Mesenchymal stem cell (in vitro differentiated cells and primary cell): Measurements from ENCODE around the gene SSC5D. TPM values are rescaled to one million over a fixed set of nuclear protein-coding genes. Genes with fewer than 3 reads are reported as not detected.

Experiments used
- DNase-seq: peaks from one replicate; pipeline ENCODE4 v3.0.0-alpha.2; 2013
- H2AFZ ChIP-seq: one replicate; pipeline ENCODE4 v1.6.1; 2013; ENCODE audit warnings: low read depth, mild to moderate bottlenecking, control low read depth, inconsistent platforms, low read length, moderate library complexity
- H2AK5ac ChIP-seq: 2 replicates; pipeline ENCODE4 v1.6.1; 2013; ENCODE audit warnings: low read length, moderate library complexity, mild to moderate bottlenecking, inconsistent platforms; ENCODE audit not compliant: severe bottlenecking
- H2BK120ac ChIP-seq: one replicate; pipeline ENCODE4 v1.6.1; 2013; ENCODE audit warnings: low read depth, mild to moderate bottlenecking, inconsistent platforms, low read length, moderate library complexity
- H2BK12ac ChIP-seq, 2 experiments: one replicate each; pipeline ENCODE4 v1.6.1; 2013; ENCODE audit warnings: inconsistent platforms in 2 of 2, low read length in 2 of 2, mild to moderate bottlenecking in 2 of 2, moderate library complexity in 2 of 2, control low read depth in 1 of 2
- H2BK15ac ChIP-seq: one replicate; pipeline ENCODE4 v1.6.1; 2013; ENCODE audit warnings: mild to moderate bottlenecking, low read depth, inconsistent platforms; ENCODE audit not compliant: poor library complexity, severe bottlenecking
- H2BK5ac ChIP-seq: 2 replicates; pipeline ENCODE4 v1.6.1; 2013; ENCODE audit warnings: low read depth, mild to moderate bottlenecking, low read length, control low read depth, inconsistent platforms; ENCODE audit not compliant: poor library complexity, severe bottlenecking
- H3K14ac ChIP-seq, 2 experiments: one replicate each; pipeline ENCODE4 v1.6.1; 2013; ENCODE audit warnings: inconsistent platforms in 2 of 2, low read length in 2 of 2, control low read depth in 1 of 2, mild to moderate bottlenecking in 1 of 2, moderate library complexity in 1 of 2
- H3K18ac ChIP-seq, 2 experiments: one replicate each; pipeline ENCODE4 v1.6.1; 2013; ENCODE audit warnings: inconsistent platforms in 2 of 2, low read length in 2 of 2, control low read depth in 1 of 2, low read depth in 1 of 2, mild to moderate bottlenecking in 1 of 2
- H3K23ac ChIP-seq, 2 experiments: one replicate each; pipeline ENCODE4 v1.6.1; 2013; ENCODE audit warnings: inconsistent platforms in 2 of 2, low read length in 2 of 2, mild to moderate bottlenecking in 2 of 2, moderate library complexity in 2 of 2, control low read depth in 1 of 2
- H3K27ac ChIP-seq: 2 replicates; pipeline ENCODE4 v1.5.1; 2013; ENCODE audit warnings: mild to moderate bottlenecking, moderate library complexity, low read length, control low read depth, inconsistent platforms; ENCODE audit not compliant: poor library complexity, severe bottlenecking
- H3K27me3 ChIP-seq, 2 experiments: 2 replicates each; pipeline versions ENCODE4 v1.6.1 to v1.7.0; 2013; ENCODE audit warnings: low read length in 2 of 2, mild to moderate bottlenecking in 2 of 2, moderate library complexity in 2 of 2, control low read depth in 1 of 2, inconsistent platforms in 1 of 2; ENCODE audit not compliant: control insufficient read depth in 1 of 2, insufficient read depth in 1 of 2
- H3K36me3 ChIP-seq, 2 experiments: 2 replicates each; pipeline versions ENCODE4 v1.6.1 to v1.7.0; 2013; ENCODE audit warnings: low read length in 2 of 2, control low read depth in 1 of 2, inconsistent platforms in 1 of 2, low read depth in 1 of 2, mild to moderate bottlenecking in 1 of 2; ENCODE audit not compliant: insufficient read depth in 2 of 2, control insufficient read depth in 1 of 2
- H3K4ac ChIP-seq, 2 experiments: one replicate each; pipeline ENCODE4 v1.6.1; 2013; ENCODE audit warnings: inconsistent platforms in 2 of 2, low read length in 2 of 2, mild to moderate bottlenecking in 2 of 2, moderate library complexity in 2 of 2, control low read depth in 1 of 2, low read depth in 1 of 2
- H3K4me1 ChIP-seq: 2 replicates; pipeline ENCODE4 v1.6.1; 2013; ENCODE audit warnings: low read depth, low read length, control low read depth; ENCODE audit not compliant: control insufficient read depth, insufficient read depth
- H3K4me2 ChIP-seq: 2 replicates; pipeline ENCODE4 v1.6.1; 2013; ENCODE audit warnings: low read length, mild to moderate bottlenecking, inconsistent platforms; ENCODE audit not compliant: poor library complexity, severe bottlenecking
- H3K4me3 ChIP-seq, 2 experiments: 2 replicates each; pipeline versions ENCODE4 v1.5.1 to v1.7.0; 2013; ENCODE audit warnings: low read length in 2 of 2, mild to moderate bottlenecking in 2 of 2, control low read depth in 1 of 2, low read depth in 1 of 2; ENCODE audit not compliant: insufficient read depth in 1 of 2
- H3K79me1 ChIP-seq: replicated peaks from 2 replicates; pipeline ENCODE4 v1.6.1; 2013; ENCODE audit warnings: mild to moderate bottlenecking, control low read depth, low read length, inconsistent platforms; ENCODE audit not compliant: poor library complexity, severe bottlenecking
- H3K9ac ChIP-seq: 2 replicates; pipeline ENCODE4 v1.7.0; 2013; ENCODE audit warnings: mild to moderate bottlenecking, low read length, moderate library complexity
- H3K9me3 ChIP-seq: 2 replicates; pipeline ENCODE4 v1.7.0; 2013; ENCODE audit warnings: mild to moderate bottlenecking, low read length; ENCODE audit not compliant: control insufficient read depth
- H4K8ac ChIP-seq: one replicate; pipeline ENCODE4 v1.6.1; 2013; ENCODE audit warnings: inconsistent platforms, mild to moderate bottlenecking, low read length, moderate library complexity
- H4K91ac ChIP-seq: one replicate; pipeline ENCODE4 v1.6.1; 2013; ENCODE audit warnings: mild to moderate bottlenecking, low read length, inconsistent platforms
- WGBS: methylation state at CpG from one replicate; pipeline ENCODE4 v1.1.7; 2013; ENCODE audit warnings: mixed read lengths; 5-methylcytosine and 5-hydroxymethylcytosine counted together
- polyA plus RNA-seq, 2 experiments: library from polyadenylated mRNA; stranded (reverse); fragments of 200-250 nt; gene quantifications; one replicate each; pipeline ENCODE4 v1.2.3, GENCODE V29; 2013

The SSC5D gene
- polyA plus RNA-seq (2013, experiment 1 of 2) = 29.2 TPM
- polyA plus RNA-seq (2013, experiment 2 of 2) = 27.1 TPM

- H2BK5ac ChIP-seq = peak within 1 kb of the TSS; percentile 66
These were observed at the start of gene SSC5D for GRCh38 chr19:55487924-55488687. TSS of gene SSC5D (plus strand) at chr19:55488436. CDS start at chr19:55488590, 154 bp downstream.

GRCh38 chr19:55439052-55439451 is 49.2 kb upstream of the SSC5D start:
- Histone ChIP-seq H3K4me3 (no peak overlapping the region), H2BK12ac (no peak overlapping the region), H2BK15ac (no peak overlapping the region), H3K9me3 (no peaks in the 10 kb centered on the region), H2AK5ac (no peak overlapping the region), H2AFZ (no peak overlapping the region), H2BK5ac (no peak overlapping the region), H3K23ac (no peak overlapping the region), H3K14ac (no peak overlapping the region), H3K4me2 (no peak overlapping the region), H3K9ac (no peak overlapping the region), H3K79me1 (no peaks in the 10 kb centered on the region), H4K91ac (no peak overlapping the region), H3K36me3 (peaks cover 0 to 2% of the 10 kb centered on the region in 2 experiments), H3K27ac (no peak overlapping the region), H3K4ac (no peak overlapping the region), H3K4me1 (peaks cover 22% of the 10 kb centered on the region), H3K27me3 (peaks cover 51 to 68% of the 10 kb centered on the region in 2 experiments), H3K18ac (no peak overlapping the region), H4K8ac (no peak overlapping the region), H2BK120ac (no peak overlapping the region)
- no peak for DNase-seq
- 57% methylated on average over 5 of the region's 5 CpGs for WGBS

More at GRCh38 chr19:55487924-55488687, at the start of gene SSC5D:
- H3K4me1 ChIP-seq = peaks cover 72% of the 10 kb centered on the region
- peak within 1 kb of the TSS; percentile 67 for H3K4me2 ChIP-seq
- H3K4ac ChIP-seq = peak within 1 kb of the TSS; percentile 88 to 89
- H2AK5ac ChIP-seq = peak within 1 kb of the TSS; percentile 91
- peak within 1 kb of the TSS; percentile 89 for H2BK120ac ChIP-seq
- peaks cover 3 to 55% of the 10 kb centered on the region in 2 experiments for H3K36me3 ChIP-seq
- H4K91ac ChIP-seq = peak within 1 kb of the TSS; percentile 95
- H3K79me1 ChIP-seq = peaks cover 16% of the 10 kb centered on the region
- no peaks in the 10 kb centered on the region for H3K9me3 ChIP-seq
- peak within 1 kb of the TSS; percentile 95 for H3K27ac ChIP-seq
- H2BK15ac ChIP-seq = peak within 1 kb of the TSS; percentile 96
- DNase-seq = no peak
- peak within 1 kb of the TSS; percentile 92 to 95 for H2BK12ac ChIP-seq
- peak within 1 kb of the TSS; percentile 86 for H4K8ac ChIP-seq
- WGBS = 2% methylated on average over 9 of the region's 21 CpGs
- peak within 1 kb of the TSS; percentile 88 to 92 for H3K18ac ChIP-seq
- peak within 1 kb of the TSS in 1 of 2 experiments; percentile 88 for H3K14ac ChIP-seq
- H3K4me3 ChIP-seq = peak within 1 kb of the TSS; percentile 34 to 78
- H3K27me3 ChIP-seq = no peaks in the 10 kb centered on the region
- H3K9ac ChIP-seq = peak within 1 kb of the TSS; percentile 89
- H2AFZ ChIP-seq = no peak within 1 kb of the TSS
- peak within 1 kb of the TSS in 1 of 2 experiments; percentile 35 for H3K23ac ChIP-seq

- Histone ChIP-seq H2BK5ac (no peak overlapping the region), H4K8ac (no peak overlapping the region), H3K18ac (no peak overlapping the region), H2BK120ac (no peak overlapping the region), H3K14ac (no peak overlapping the region), H3K23ac (no peak overlapping the region), H3K27me3 (peaks cover 65 to 74% of the 10 kb centered on the region in 2 experiments), H3K4me3 (no peak overlapping the region), H3K4me1 (peaks cover 17% of the 10 kb centered on the region), H3K4me2 (no peak overlapping the region), H2AFZ (no peak overlapping the region), H3K9ac (no peak overlapping the region), H2BK15ac (no peak overlapping the region), H4K91ac (no peak overlapping the region), H2AK5ac (no peak overlapping the region), H3K9me3 (no peaks in the 10 kb centered on the region), H3K4ac (no peak overlapping the region), H3K36me3 (peaks cover 0 to 2% of the 10 kb centered on the region in 2 experiments), H3K79me1 (no peaks in the 10 kb centered on the region), H2BK12ac (no peak overlapping the region), H3K27ac (no peak overlapping the region)
- 7% methylated on average over 26 of the region's 39 CpGs for WGBS
- no peak for DNase-seq
These were observed 47.7 kb upstream of the SSC5D start for GRCh38 chr19:55440411-55441105.

GRCh38 chr19:55441319-55441691 is 46.9 kb upstream of the SSC5D start:
- Histone ChIP-seq H2BK5ac (no peak overlapping the region), H3K79me1 (no peaks in the 10 kb centered on the region), H3K23ac (no peak overlapping the region), H2BK120ac (no peak overlapping the region), H3K27me3 (peaks cover 68 to 79% of the 10 kb centered on the region in 2 experiments), H2AK5ac (no peak overlapping the region), H4K8ac (no peak overlapping the region), H2AFZ (no peak overlapping the region), H2BK12ac (no peak overlapping the region), H4K91ac (no peak overlapping the region), H3K4me2 (no peak overlapping the region), H3K4me1 (peaks cover 17% of the 10 kb centered on the region), H3K27ac (no peak overlapping the region), H3K9ac (no peak overlapping the region), H3K4me3 (no peak overlapping the region), H2BK15ac (no peak overlapping the region), H3K4ac (no peak overlapping the region), H3K18ac (no peak overlapping the region), H3K14ac (no peak overlapping the region), H3K36me3 (peaks cover 0 to 2% of the 10 kb centered on the region in 2 experiments), H3K9me3 (no peaks in the 10 kb centered on the region)
- DNase-seq = no peak
- WGBS = 7% methylated on average over 21 of the region's 21 CpGs
